ENCODE data around the gene SLC25A13. TPM values are rescaled to one million over a fixed set of nuclear protein-coding genes. Genes with fewer than 3 reads are reported as not detected.

SLC25A13 gene
- total and polyA plus RNA-seq, 2 of the 13 experiments (the other 11 are each of a cell fraction or from before 2014, with no cell fraction given), result 36.2 to 84.9 TPM

- intact Hi-C loops (cut with micrococcal nuclease; ENCODE audit: unreplicated experiment), result no loop called here
- in situ Hi-C loops (cut with HindIII; ENCODE audit: extremely low pct_ligation_motif_present, low pct_unique_long_range_greater_than_20kb), result no loop called here
- POLR2A ChIA-PET, result no interaction called here
- H3K27ac ChIP-seq (ENCODE audit: extremely low read length, insufficient read depth, low read length), result no peak overlapping the region
- no peaks in the 10 kb centered on the region for H3K27me3 ChIP-seq (ENCODE audit: control insufficient read depth in 1 of 2, insufficient read depth in 2 of 2, low read length in 2 of 2)
- DNase-seq (ENCODE audit: low spot score) (no peak), FAIRE-seq (no peak), ATAC-seq (no peak)
- WGBS (ENCODE audit: low lambda C conversion rate), result 97% methylated on average over 1 of the region's 1 CpG
- 0 out of 2 replicates have a peak, but pooled peaks cover 4% of the 10 kb centered on the region for H4K20me1 ChIP-seq (ENCODE audit: insufficient read depth, low read length)
- no peak overlapping the region for H3K4me3 ChIP-seq (replicated peaks in 1 of 3; ENCODE audit: insufficient read depth in 1 of 3, low read depth in 2 of 3, low read length in 3 of 3)
- H3K9me3 ChIP-seq (ENCODE audit: low read length), result no peaks in the 10 kb centered on the region
- CTCF ChIA-PET (ENCODE audit: low intra/inter-chr PET ratio, low total read pairs), result no interaction called here
- H3K4me2 ChIP-seq (ENCODE audit: low read depth, low read length), result no peak overlapping the region
- H3K79me2 ChIP-seq (ENCODE audit: insufficient read depth, low read length), result peaks cover 47% of the 10 kb centered on the region
- TF ChIP-seq, protein P1, sequence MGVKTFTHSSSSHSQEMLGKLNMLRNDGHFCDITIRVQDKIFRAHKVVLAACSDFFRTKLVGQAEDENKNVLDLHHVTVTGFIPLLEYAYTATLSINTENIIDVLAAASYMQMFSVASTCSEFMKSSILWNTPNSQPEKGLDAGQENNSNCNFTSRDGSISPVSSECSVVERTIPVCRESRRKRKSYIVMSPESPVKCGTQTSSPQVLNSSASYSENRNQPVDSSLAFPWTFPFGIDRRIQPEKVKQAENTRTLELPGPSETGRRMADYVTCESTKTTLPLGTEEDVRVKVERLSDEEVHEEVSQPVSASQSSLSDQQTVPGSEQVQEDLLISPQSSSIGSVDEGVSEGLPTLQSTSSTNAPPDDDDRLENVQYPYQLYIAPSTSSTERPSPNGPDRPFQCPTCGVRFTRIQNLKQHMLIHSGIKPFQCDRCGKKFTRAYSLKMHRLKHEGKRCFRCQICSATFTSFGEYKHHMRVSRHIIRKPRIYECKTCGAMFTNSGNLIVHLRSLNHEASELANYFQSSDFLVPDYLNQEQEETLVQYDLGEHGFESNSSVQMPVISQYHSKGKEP (CRISPR knock-in tag; IDR thresholded peaks at IDR 0.05), result no peak
- TF ChIP-seq ATF7-NPFF (CRISPR knock-in tag; IDR thresholded peaks at IDR 0.05; ENCODE audit: low read depth), result no peak
- no peak for TF ChIP-seq ZNF253 (CRISPR knock-in tag; IDR thresholded peaks at IDR 0.05; ENCODE audit: borderline replicate concordance)
- no peak for TF ChIP-seq CENPX (CRISPR knock-in tag; IDR thresholded peaks at IDR 0.05)
- no peak for TF ChIP-seq HNRNPLL (IDR thresholded peaks at IDR 0.05; ENCODE audit: low read depth, low read length, poor library complexity, severe bottlenecking)
- no peak for TF ChIP-seq MIER2 (CRISPR knock-in tag; IDR thresholded peaks at IDR 0.05)
- TF ChIP-seq KLF6 (CRISPR knock-in tag; IDR thresholded peaks at IDR 0.05), result no peak
- no peak for TF ChIP-seq IRF2 (CRISPR knock-in tag; IDR thresholded peaks at IDR 0.05)
- H3K4me1 ChIP-seq (ENCODE audit: insufficient read depth, low read length), result peaks cover 22% of the 10 kb centered on the region
- BruUV-seq (replicated peaks), result no TSS peak
- H2AFZ ChIP-seq (ENCODE audit: low read length), result no peak overlapping the region
- H3K36me3 ChIP-seq (replicated peaks in 1 of 2; ENCODE audit: control insufficient read depth in 1 of 2, insufficient read depth in 2 of 2, low read length in 2 of 2), result peaks cover 1 to 31% of the 10 kb centered on the region in 2 experiments; a peak in 4 of 5 replicates
- no peak overlapping the region for H3K9ac ChIP-seq (ENCODE audit: insufficient read depth, low read depth, low read length)
Measured at GRCh38 chr7:96266580-96266979, 55.3 kb downstream of the SLC25A13 start.
